Liver (tissue), 3 donors: ENCODE data around the gene ZNF628.

ENCODE experiments used
- ATF3 ChIP-seq: IDR thresholded peaks from 2 replicates; pipeline ENCODE4 v1.6.1; 2016; ENCODE audit warnings: antibody characterized with exemption
- CTCF ChIP-seq: fragments of 150-350 bp; IDR thresholded peaks from 2 replicates; pipeline ENCODE4 v1.5.1; 2017; ENCODE audit warnings: improper control_type of control experiment, low read depth, low read length; ENCODE audit not compliant: missing input control
- RAD21 ChIP-seq, 2 donors: IDR thresholded peaks; 2 replicates each; pipeline ENCODE4 v1.6.1; 2016; ENCODE audit warnings: antibody characterized with exemption in 2 of 2, mild to moderate bottlenecking in 2 of 2
- REST ChIP-seq: IDR thresholded peaks from 2 replicates; pipeline ENCODE4 v1.6.1; 2016; ENCODE audit warnings: antibody characterized with exemption, mild to moderate bottlenecking
- RXRA ChIP-seq, 2 donors: IDR thresholded peaks; 2 replicates each; pipeline ENCODE4 v1.6.1; 2017 to 2018; ENCODE audit warnings: antibody characterized with exemption in 2 of 2, mild to moderate bottlenecking in 1 of 2
- SP1 ChIP-seq: IDR thresholded peaks from 2 replicates; pipeline ENCODE4 v1.6.1; 2018; ENCODE audit warnings: antibody characterized with exemption, mild to moderate bottlenecking
- donor health status: healthy.
- donor health status: healthy.

GRCh38 chr19:55459551-55459949 is 16.9 kb upstream of the ZNF628 start:
- no peak for TF ChIP-seq CTCF
- TF ChIP-seq REST: no peak
- TF ChIP-seq SP1: no peak
- no peak for TF ChIP-seq RXRA (IDR thresholded peaks at IDR 0.05)
- no peak for TF ChIP-seq RAD21 (IDR thresholded peaks at IDR 0.05)
- no peak for TF ChIP-seq ATF3
